ENCODE data around the gene DYNC1H1. TPM values are rescaled to one million over a fixed set of nuclear protein-coding genes. Genes with fewer than 3 reads are reported as not detected.
"Not testable (repeated sequence)": the region's sequence is repeated elsewhere in the genome, so short reads cannot be mapped to it uniquely, and the experiment has no call there.

DYNC1H1 gene
- total RNA-seq, 1 donor from 2014 or later: 338 TPM

- DNase-seq (ENCODE audit: low read depth in 2 of 2): peak; percentile 89 to 92
Measured at GRCh38 chr14:102063109-102063807, 98.9 kb downstream of the DYNC1H1 start.

GRCh38 chr14:102063808-102064429 is 99.5 kb downstream of the DYNC1H1 start:
- DNase-seq (ENCODE audit: low read depth in 2 of 2): no peak

- not testable (repeated sequence) for DNase-seq (ENCODE audit: low read depth in 2 of 2)
Measured at GRCh38 chr14:102064590-102064989, 100.2 kb downstream of the DYNC1H1 start.

GRCh38 chr14:102066041-102066451 is 101.7 kb downstream of the DYNC1H1 start:
- DNase-seq (ENCODE audit: low read depth in 2 of 2): no peak

GRCh38 chr14:102071283-102071998 is 107.1 kb downstream of the DYNC1H1 start:
- DNase-seq (ENCODE audit: low read depth in 2 of 2): no peak

- DNase-seq (ENCODE audit: low read depth in 2 of 2): peak; percentile 20 to 55
Measured at GRCh38 chr14:102074415-102074964, 110.1 kb downstream of the DYNC1H1 start.

- DNase-seq (ENCODE audit: low read depth in 2 of 2): no peak
Measured at GRCh38 chr14:102075155-102075554, 110.8 kb downstream of the DYNC1H1 start.

- DNase-seq (ENCODE audit: low read depth in 2 of 2): no peak
Measured at GRCh38 chr14:102077382-102077709, 113.0 kb downstream of the DYNC1H1 start.

- DNase-seq (ENCODE audit: low read depth in 2 of 2): not testable (repeated sequence)
Measured at GRCh38 chr14:102078361-102078791, 114.0 kb downstream of the DYNC1H1 start.

GRCh38 chr14:102078831-102079699 is 114.7 kb downstream of the DYNC1H1 start:
- no peak for DNase-seq (ENCODE audit: low read depth in 2 of 2)

GRCh38 chr14:102079700-102079979 is 115.3 kb downstream of the DYNC1H1 start:
- no peak for DNase-seq (ENCODE audit: low read depth in 2 of 2)

GRCh38 chr14:102080183-102081080 is 116.1 kb downstream of the DYNC1H1 start:
- no peak for DNase-seq (ENCODE audit: low read depth in 2 of 2)

GRCh38 chr14:102081231-102082080 is 117.1 kb downstream of the DYNC1H1 start:
- no peak for DNase-seq (ENCODE audit: low read depth in 2 of 2)

GRCh38 chr14:102084522-102084921 is 120.1 kb downstream of the DYNC1H1 start:
- DNase-seq (ENCODE audit: low read depth in 2 of 2): not testable (repeated sequence)

GRCh38 chr14:102084931-102085330 is 120.6 kb downstream of the DYNC1H1 start:
- no peak for DNase-seq (ENCODE audit: low read depth in 2 of 2)

- DNase-seq (ENCODE audit: low read depth in 2 of 2): no peak
Measured at GRCh38 chr14:102085488-102085887, 121.1 kb downstream of the DYNC1H1 start.

GRCh38 chr14:102085948-102086708 is 121.8 kb downstream of the DYNC1H1 start:
- peak; percentile 46 to 63 for DNase-seq (ENCODE audit: low read depth in 2 of 2)

GRCh38 chr14:102086709-102086971 is 122.3 kb downstream of the DYNC1H1 start:
- no peak for DNase-seq (ENCODE audit: low read depth in 2 of 2)
